Measurements from ENCODE around the gene KCNK2. TPM values are rescaled to one million over a fixed set of nuclear protein-coding genes. Genes with fewer than 3 reads are reported as not detected.

Gene KCNK2
- total and polyA plus RNA-seq, 2 experiments from 2014 or later: 69.2 to 133 TPM

GRCh38 chr1:215095524-215095923 lies 13.0 kb downstream of the KCNK2 start:
- no peaks in the 10 kb centered on the region for H3K4me1 ChIP-seq (ENCODE audit: insufficient read depth)
- H3K9me2 ChIP-seq (ENCODE audit: insufficient read depth): no peaks in the 10 kb centered on the region
- in situ Hi-C loops (cut with MboI): no loop called here
- no peak overlapping the region for H3K27ac ChIP-seq
- H3K27me3 ChIP-seq (replicated peaks; ENCODE audit: insufficient read depth): no peaks in the 10 kb centered on the region
- peaks cover 90% of the 10 kb centered on the region for H3K79me2 ChIP-seq (ENCODE audit: insufficient read depth)
- TF ChIP-seq EZH2 (IDR thresholded peaks at IDR 0.05; ENCODE audit: insufficient read depth, poor library complexity, severe bottlenecking): no peak
- H3K4me3 ChIP-seq: no peak overlapping the region
- H3K4me2 ChIP-seq (ENCODE audit: unreplicated experiment): no peak overlapping the region
- H2AFZ ChIP-seq: no peak overlapping the region
- no peak for DNase-seq
- 72 to 76% methylated on average over 5 of the region's 5 CpGs for WGBS, 2 experiments (ENCODE audit: low coverage in 1 of 2, low lambda C conversion rate in 2 of 2, missing lambda C conversion rate in 2 of 2)
- peaks cover 26% of the 10 kb centered on the region; the same call in 1 of the 2 replicates for H3K36me3 ChIP-seq (ENCODE audit: low read depth)
- H3K9me3 ChIP-seq (ENCODE audit: low read depth): no peaks in the 10 kb centered on the region
- no peak overlapping the region for H3K9ac ChIP-seq
- 0 out of 2 replicates have a peak, but pooled peaks cover 7% of the 10 kb centered on the region for H4K20me1 ChIP-seq (ENCODE audit: insufficient read depth)
- H3F3A ChIP-seq (ENCODE audit: insufficient read depth): no peaks in the 10 kb centered on the region; the same call in 1 of the 2 replicates

GRCh38 chr1:215101511-215101910 lies 19.0 kb downstream of the KCNK2 start:
- Histone ChIP-seq H3K27ac (no peak overlapping the region), H3K9me3 (ENCODE audit: low read depth) (no peaks in the 10 kb centered on the region), H3K79me2 (ENCODE audit: insufficient read depth) (peaks cover 100% of the 10 kb centered on the region), H3K9ac (no peak overlapping the region), H3K9me2 (ENCODE audit: insufficient read depth) (no peaks in the 10 kb centered on the region), H4K20me1 (ENCODE audit: insufficient read depth) (0 out of 2 replicates have a peak, but pooled peaks cover 8% of the 10 kb centered on the region), H3K27me3 (replicated peaks; ENCODE audit: insufficient read depth) (no peaks in the 10 kb centered on the region), H3K4me2 (ENCODE audit: unreplicated experiment) (no peak overlapping the region), H3K36me3 (ENCODE audit: low read depth) (peaks cover 27% of the 10 kb centered on the region), H2AFZ (no peak overlapping the region), H3F3A (ENCODE audit: insufficient read depth) (peaks cover 31% of the 10 kb centered on the region; the same call in 1 of the 2 replicates), H3K4me3 (no peak overlapping the region), H3K4me1 (ENCODE audit: insufficient read depth) (peaks cover 17% of the 10 kb centered on the region; the same call in 1 of the 2 replicates)
- in situ Hi-C loops (cut with MboI): no loop called here
- DNase-seq: no peak
- 77 to 80% methylated on average over 3 of the region's 3 CpGs for WGBS, 2 experiments (ENCODE audit: low coverage in 1 of 2, low lambda C conversion rate in 2 of 2, missing lambda C conversion rate in 2 of 2)
- TF ChIP-seq EZH2 (IDR thresholded peaks at IDR 0.05; ENCODE audit: insufficient read depth, poor library complexity, severe bottlenecking) (no peak), EZH2phosphoT487 (IDR thresholded peaks at IDR 0.05; ENCODE audit: insufficient read depth, low read depth) (no peak)

GRCh38 chr1:215104283-215104682 lies 21.7 kb downstream of the KCNK2 start:
- Histone ChIP-seq H3K9ac (no peak overlapping the region), H4K20me1 (ENCODE audit: insufficient read depth) (peaks cover 12% of the 10 kb centered on the region; the same call in 1 of the 2 replicates), H3K79me2 (ENCODE audit: insufficient read depth) (peaks cover 98% of the 10 kb centered on the region), H3K4me1 (ENCODE audit: insufficient read depth) (peaks cover 17% of the 10 kb centered on the region; the same call in 1 of the 2 replicates), H3K27ac (peak overlapping the region; percentile 3; the same call in 1 of the 2 replicates), H3F3A (ENCODE audit: insufficient read depth) (peaks cover 40% of the 10 kb centered on the region; the same call in 1 of the 2 replicates), H3K4me2 (ENCODE audit: unreplicated experiment) (no peak overlapping the region), H3K9me3 (ENCODE audit: low read depth) (no peaks in the 10 kb centered on the region), H3K9me2 (ENCODE audit: insufficient read depth) (no peaks in the 10 kb centered on the region), H3K36me3 (ENCODE audit: low read depth) (peaks cover 38% of the 10 kb centered on the region), H2AFZ (no peak overlapping the region), H3K4me3 (no peak overlapping the region), H3K27me3 (replicated peaks; ENCODE audit: insufficient read depth) (no peaks in the 10 kb centered on the region)
- in situ Hi-C loops (cut with MboI): no loop called here
- 51 to 52% methylated on average over 3 of the region's 3 CpGs for WGBS, 2 experiments (ENCODE audit: low coverage in 1 of 2, low lambda C conversion rate in 2 of 2, missing lambda C conversion rate in 2 of 2)
- DNase-seq: peak; percentile 54
- TF ChIP-seq EZH2 (IDR thresholded peaks at IDR 0.05; ENCODE audit: insufficient read depth, poor library complexity, severe bottlenecking) (no peak), EZH2phosphoT487 (IDR thresholded peaks at IDR 0.05; ENCODE audit: insufficient read depth, low read depth) (no peak)

GRCh38 chr1:215106067-215106466 lies 23.5 kb downstream of the KCNK2 start:
- in situ Hi-C loops (cut with MboI): no loop called here

More at GRCh38 chr1:215106067-215106466, 23.5 kb downstream of the KCNK2 start:
- no peaks in the 10 kb centered on the region for H3K9me3 ChIP-seq (ENCODE audit: low read depth)
- peaks cover 98% of the 10 kb centered on the region for H3K79me2 ChIP-seq (ENCODE audit: insufficient read depth)
- H3K27me3 ChIP-seq (replicated peaks; ENCODE audit: insufficient read depth): no peaks in the 10 kb centered on the region
- H3K27ac ChIP-seq: no peak overlapping the region
- H2AFZ ChIP-seq: no peak overlapping the region
- peaks cover 42% of the 10 kb centered on the region; the same call in 1 of the 2 replicates for H3F3A ChIP-seq (ENCODE audit: insufficient read depth)
- H3K9ac ChIP-seq: no peak overlapping the region
- no peak for DNase-seq
- H3K4me3 ChIP-seq: no peak overlapping the region
- peaks cover 17% of the 10 kb centered on the region; the same call in 1 of the 2 replicates for H3K4me1 ChIP-seq (ENCODE audit: insufficient read depth)
- H4K20me1 ChIP-seq (ENCODE audit: insufficient read depth): peaks cover 9% of the 10 kb centered on the region; the same call in 1 of the 2 replicates
- H3K36me3 ChIP-seq (ENCODE audit: low read depth): peaks cover 31% of the 10 kb centered on the region
- WGBS, 2 experiments (ENCODE audit: low coverage in 1 of 2, low lambda C conversion rate in 2 of 2, missing lambda C conversion rate in 2 of 2): 98 to 100% methylated on average over 2 of the region's 2 CpGs
- H3K9me2 ChIP-seq (ENCODE audit: insufficient read depth): no peaks in the 10 kb centered on the region
- TF ChIP-seq EZH2 (IDR thresholded peaks at IDR 0.05; ENCODE audit: insufficient read depth, poor library complexity, severe bottlenecking) (no peak), EZH2phosphoT487 (IDR thresholded peaks at IDR 0.05; ENCODE audit: insufficient read depth, low read depth) (no peak)
- H3K4me2 ChIP-seq (ENCODE audit: unreplicated experiment): no peak overlapping the region

Data from GM23248 (cell line).